ENCODE measurements around the gene PCDHGC4. TPM values are rescaled to one million over a fixed set of nuclear protein-coding genes. Genes with fewer than 3 reads are reported as not detected.

Gene PCDHGC4
- total RNA-seq, 1 experiment from 2014 or later = 0.57 TPM

- TF ChIP-seq SIN3A (IDR thresholded peaks at IDR 0.05; ENCODE audit: borderline replicate concordance, insufficient read depth, low read depth, low read length) (no peak), CTCF (IDR thresholded peaks at IDR 0.05) (no peak), TCF7L2 (IDR thresholded peaks at IDR 0.05; ENCODE audit: low read depth, low read length) (no peak), POLR2AphosphoS5 (IDR thresholded peaks at IDR 0.05; ENCODE audit: low read depth, low read length) (no peak)
- TF ChIP-seq, protein P1, sequence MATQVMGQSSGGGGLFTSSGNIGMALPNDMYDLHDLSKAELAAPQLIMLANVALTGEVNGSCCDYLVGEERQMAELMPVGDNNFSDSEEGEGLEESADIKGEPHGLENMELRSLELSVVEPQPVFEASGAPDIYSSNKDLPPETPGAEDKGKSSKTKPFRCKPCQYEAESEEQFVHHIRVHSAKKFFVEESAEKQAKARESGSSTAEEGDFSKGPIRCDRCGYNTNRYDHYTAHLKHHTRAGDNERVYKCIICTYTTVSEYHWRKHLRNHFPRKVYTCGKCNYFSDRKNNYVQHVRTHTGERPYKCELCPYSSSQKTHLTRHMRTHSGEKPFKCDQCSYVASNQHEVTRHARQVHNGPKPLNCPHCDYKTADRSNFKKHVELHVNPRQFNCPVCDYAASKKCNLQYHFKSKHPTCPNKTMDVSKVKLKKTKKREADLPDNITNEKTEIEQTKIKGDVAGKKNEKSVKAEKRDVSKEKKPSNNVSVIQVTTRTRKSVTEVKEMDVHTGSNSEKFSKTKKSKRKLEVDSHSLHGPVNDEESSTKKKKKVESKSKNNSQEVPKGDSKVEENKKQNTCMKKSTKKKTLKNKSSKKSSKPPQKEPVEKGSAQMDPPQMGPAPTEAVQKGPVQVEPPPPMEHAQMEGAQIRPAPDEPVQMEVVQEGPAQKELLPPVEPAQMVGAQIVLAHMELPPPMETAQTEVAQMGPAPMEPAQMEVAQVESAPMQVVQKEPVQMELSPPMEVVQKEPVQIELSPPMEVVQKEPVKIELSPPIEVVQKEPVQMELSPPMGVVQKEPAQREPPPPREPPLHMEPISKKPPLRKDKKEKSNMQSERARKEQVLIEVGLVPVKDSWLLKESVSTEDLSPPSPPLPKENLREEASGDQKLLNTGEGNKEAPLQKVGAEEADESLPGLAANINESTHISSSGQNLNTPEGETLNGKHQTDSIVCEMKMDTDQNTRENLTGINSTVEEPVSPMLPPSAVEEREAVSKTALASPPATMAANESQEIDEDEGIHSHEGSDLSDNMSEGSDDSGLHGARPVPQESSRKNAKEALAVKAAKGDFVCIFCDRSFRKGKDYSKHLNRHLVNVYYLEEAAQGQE (IDR thresholded peaks at IDR 0.05; ENCODE audit: insufficient read depth in 1 of 2, low read depth in 2 of 2, low read length in 1 of 2) = no peak
- no peaks in the 10 kb centered on the region for H3K36me3 ChIP-seq (ENCODE audit: control insufficient read depth, insufficient read depth, low read length)
- ATAC-seq = no peak
- BruUV-seq (replicated peaks) = no TSS peak
- H3K9me3 ChIP-seq (ENCODE audit: control insufficient read depth, insufficient read depth, low read depth, low read length) = no peaks in the 10 kb centered on the region
- DNase-seq (ENCODE audit: low read depth, low spot score) = no peak
- H3K4me3 ChIP-seq (ENCODE audit: low read depth in 2 of 2, low read length in 2 of 2) = no peak overlapping the region
- intact Hi-C loops (cut with micrococcal nuclease; ENCODE audit: unreplicated experiment) = no loop called here
- no peaks in the 10 kb centered on the region for H3K27me3 ChIP-seq (ENCODE audit: control insufficient read depth, insufficient read depth, low read length)
- in situ Hi-C loops (cut with HindIII; ENCODE audit: low pct_unique_long_range_greater_than_20kb, low sequenced_read_pairs) = no loop called here
- H3K27ac ChIP-seq (ENCODE audit: low read length) = no peak overlapping the region
- ChIA-PET CTCF (no interaction called here), POLR2A (interaction anchor here (0.6 kb wide), 1 partner anchor 36 kb away, joined by 6 read pairs; no protein-coding TSS in a partner anchor)
- no peaks in the 10 kb centered on the region for H3K4me1 ChIP-seq (ENCODE audit: control insufficient read depth, insufficient read depth, low read length)
Observed at GRCh38 chr5:141494761-141495452, 10.1 kb downstream of the PCDHGC4 start.

DNA sequence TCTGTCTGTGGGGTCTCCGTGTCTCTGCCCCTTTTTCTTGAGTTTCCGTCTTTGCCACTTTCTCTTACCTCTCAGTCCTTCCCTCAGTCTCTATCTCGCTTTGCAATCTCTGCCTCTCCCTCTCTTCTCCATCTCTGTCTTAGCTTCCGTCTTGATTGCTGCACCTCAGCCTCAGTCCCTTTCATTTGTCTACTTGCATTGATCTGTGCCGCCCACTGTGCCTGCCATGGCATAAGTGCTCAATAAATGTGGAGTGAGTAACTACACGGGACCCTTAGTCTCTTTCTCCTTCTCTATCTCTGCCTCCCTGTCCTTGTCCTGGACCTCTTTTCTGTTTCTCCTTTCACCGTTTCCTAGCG is 10.6 kb downstream of the PCDHGC4 start:
- no peaks in the 10 kb centered on the region for H3K36me3 ChIP-seq (ENCODE audit: control insufficient read depth, insufficient read depth, low read length)
- in situ Hi-C loops (cut with HindIII; ENCODE audit: low pct_unique_long_range_greater_than_20kb, low sequenced_read_pairs) = no loop called here
- no TSS peak for BruUV-seq (replicated peaks)
- H3K4me3 ChIP-seq (ENCODE audit: low read depth in 2 of 2, low read length in 2 of 2) = no peak overlapping the region
- no peaks in the 10 kb centered on the region for H3K27me3 ChIP-seq (ENCODE audit: control insufficient read depth, insufficient read depth, low read length)
- ChIA-PET CTCF (no interaction called here), POLR2A (no interaction called here)
- ATAC-seq (no peak), DNase-seq (ENCODE audit: low read depth, low spot score) (no peak)
- no peaks in the 10 kb centered on the region for H3K9me3 ChIP-seq (ENCODE audit: control insufficient read depth, insufficient read depth, low read depth, low read length)
- intact Hi-C loops (cut with micrococcal nuclease; ENCODE audit: unreplicated experiment) = no loop called here
- no peaks in the 10 kb centered on the region for H3K4me1 ChIP-seq (ENCODE audit: control insufficient read depth, insufficient read depth, low read length)
- TF ChIP-seq CTCF (IDR thresholded peaks at IDR 0.05) (no peak), TCF7L2 (IDR thresholded peaks at IDR 0.05; ENCODE audit: low read depth, low read length) (no peak), POLR2AphosphoS5 (IDR thresholded peaks at IDR 0.05; ENCODE audit: low read depth, low read length) (no peak), SIN3A (IDR thresholded peaks at IDR 0.05; ENCODE audit: borderline replicate concordance, insufficient read depth, low read depth, low read length) (no peak)
- TF ChIP-seq, protein P1 (IDR thresholded peaks at IDR 0.05; ENCODE audit: insufficient read depth in 1 of 2, low read depth in 2 of 2, low read length in 1 of 2) = no peak
- no peak overlapping the region for H3K27ac ChIP-seq (ENCODE audit: low read length)
